MM.1S (cell line): Measurements from ENCODE around the gene EYA2.

Source experiments
- CTCF ChIP-seq: fragments of 300-600 bp; sonication (generic); IDR thresholded peaks from 2 replicates; pipeline ENCODE4 v1.5.1; 2016; ENCODE audit warnings: antibody characterized with exemption, low read length, mixed read lengths
- EZH2 ChIP-seq: fragments of 300-600 bp; sonication (generic); optimal IDR thresholded peaks from 2 replicates; pipeline ENCODE3; 2017; ENCODE audit warnings: low read depth, mild to moderate bottlenecking, antibody characterized with exemption, low read length, mixed read lengths

- TF ChIP-seq CTCF (no peak), EZH2 (no peak)
These were observed 284.6 kb downstream of the EYA2 start for GRCh38 chr20:47179267-47179666.
